Esophagus muscularis mucosa (tissue), 4 donors: Measurements from ENCODE around the gene WDR62. TPM values are rescaled to one million over a fixed set of nuclear protein-coding genes. Genes with fewer than 3 reads are reported as not detected.

Source experiments
- DNase-seq: peaks from one replicate; pipeline ENCODE4 v3.0.0-alpha.2; 2017; ENCODE audit errors: extremely low spot score
- H3K27ac ChIP-seq, 4 donors: fragments of 200-600 bp; sonication (generic); replicated peaks in 1 of 4; 1 replicate in 3 of 4; 2 replicates in 1 of 4; pipeline ENCODE4 v1.5.1; 2016 to 2019; ENCODE audit warnings: mild to moderate bottlenecking in 1 of 4
- H3K27me3 ChIP-seq, 4 donors: fragments of 200-600 bp; sonication (generic); one replicate each; pipeline versions ENCODE4 v1.5.1 to v1.6.0; 2016 to 2019
- H3K36me3 ChIP-seq, 4 donors: fragments of 200-600 bp; sonication (generic); one replicate each; pipeline ENCODE4 v1.5.1; 2016 to 2019
- H3K4me1 ChIP-seq, 4 donors: fragments of 200-600 bp; sonication (generic); one replicate each; pipeline ENCODE4 v1.5.1; 2016 to 2019
- H3K4me3 ChIP-seq, 4 donors: fragments of 200-600 bp; sonication (generic); 1 replicate in 2 of 4; 2 replicates in 2 of 4; pipeline ENCODE4 v1.5.1; 2016 to 2019; ENCODE audit warnings: mild to moderate bottlenecking in 4 of 4, moderate library complexity in 1 of 4
- H3K9me3 ChIP-seq, 4 donors: fragments of 200-600 bp; sonication (generic); 1 replicate in 3 of 4; 2 replicates in 1 of 4; pipeline ENCODE4 v1.5.1; 2016 to 2019
- CTCF ChIP-seq, 3 experiments: fragments of 200-600 bp in 2 of 3; fragments of 450-650 bp in 1 of 3; sonication (generic) in 2 of 3; IDR thresholded peaks; one replicate each; pipeline ENCODE4 v1.5.1; 2017 to 2019; ENCODE audit warnings: antibody characterized with exemption in 3 of 3, mild to moderate bottlenecking in 2 of 3, moderate library complexity in 1 of 3
- EP300 ChIP-seq: sonication (generic); formaldehyde crosslinking; IDR thresholded peaks from one replicate; pipeline ENCODE4 v1.6.1; 2017; ENCODE audit warnings: antibody characterized with exemption
- POLR2A ChIP-seq: fragments of 450-650 bp; IDR thresholded peaks from one replicate; pipeline ENCODE4 v1.6.1; 2017; ENCODE audit warnings: antibody characterized with exemption, moderate library complexity, mild to moderate bottlenecking, low read depth
- POLR2AphosphoS5 ChIP-seq, 2 donors: sonication (generic); formaldehyde crosslinking; IDR thresholded peaks; one replicate each; pipeline ENCODE4 v1.6.1; 2017; ENCODE audit warnings: antibody characterized with exemption in 2 of 2
- WGBS: methylation state at CpG from one replicate; pipeline ENCODE4 v1.1.5; 2018; 5-methylcytosine and 5-hydroxymethylcytosine counted together
- intact Hi-C: fragments of 100-400 bp; cut with DNase I; formaldehyde crosslinking; loops from one replicate; pipeline ENCODE4 v1.15.1; 2023
- total RNA-seq, 4 donors: library from RNA; depleted of rRNA; stranded (reverse); fragments of >200 nt; gene quantifications; one replicate each; pipeline versions ENCODE4 v1.1.0 to v1.2.1, GENCODE V29; 2016

WDR62 gene
- total RNA-seq, 4 donors from 2014 or later = 0.26 to 0.52 (median 0.50) TPM; not detected in 1

DNA sequence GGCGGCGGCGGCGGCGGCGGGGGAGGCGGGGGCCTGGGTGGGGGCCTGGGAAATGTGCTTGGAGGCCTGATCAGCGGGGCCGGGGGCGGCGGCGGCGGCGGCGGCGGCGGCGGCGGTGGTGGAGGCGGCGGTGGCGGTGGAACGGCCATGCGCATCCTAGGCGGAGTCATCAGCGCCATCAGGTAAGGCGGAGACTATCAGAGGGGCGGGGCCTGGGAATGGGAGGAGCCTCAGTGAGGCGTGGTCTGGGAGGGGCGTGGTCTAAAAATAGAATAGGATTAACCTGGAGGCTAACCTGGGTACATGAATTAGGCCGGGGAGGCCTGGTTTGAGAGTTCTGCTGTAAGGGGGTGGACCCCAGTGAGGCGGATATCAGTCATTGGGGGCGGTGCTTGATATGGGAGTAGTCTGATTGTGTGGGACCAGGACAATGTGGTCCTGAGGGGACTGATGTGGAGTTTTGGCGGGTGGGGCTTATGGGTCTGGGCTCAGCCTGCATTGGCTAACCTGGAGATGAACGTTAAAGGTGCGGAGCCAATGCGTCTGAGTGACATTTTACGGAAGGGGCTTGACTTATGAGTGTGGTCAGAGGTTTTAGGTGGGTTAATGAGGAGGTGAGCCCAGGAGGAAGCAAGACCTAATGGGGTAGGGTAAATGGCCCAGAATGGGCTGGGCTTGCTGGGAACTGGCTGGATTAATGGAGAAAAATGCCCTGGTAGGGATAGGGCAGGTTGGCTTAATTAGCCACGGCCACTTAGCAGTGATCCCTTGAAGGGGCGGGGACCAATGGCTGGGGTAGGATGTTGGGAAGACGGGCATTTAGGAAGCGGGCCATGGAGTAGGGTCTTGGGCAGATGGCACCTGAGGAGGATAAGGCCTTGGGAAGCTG is 86.6 kb downstream of the WDR62 start:
- Histone ChIP-seq H3K36me3 (peaks cover 22 to 46% (median 43%) of the 10 kb centered on the region in 4 donors), H3K4me3 (peak overlapping the region; percentile 74 to 97 (median 76)), H3K27me3 (no peaks in the 10 kb centered on the region), H3K27ac (peak overlapping the region; percentile 92 to 100 (median 96)), H3K9me3 (no peaks in the 10 kb centered on the region), H3K4me1 (peaks cover 21 to 47% (median 38%) of the 10 kb centered on the region in 4 donors)
- peak; percentile 89 to 90 for TF ChIP-seq POLR2AphosphoS5 (IDR thresholded peaks at IDR 0.05)
- no peak for TF ChIP-seq CTCF (IDR thresholded peaks at IDR 0.05)
- WGBS = 37% methylated on average over 21 of the region's 42 CpGs
- intact Hi-C loops = no loop called here
- peak; percentile 96 for DNase-seq

DNA sequence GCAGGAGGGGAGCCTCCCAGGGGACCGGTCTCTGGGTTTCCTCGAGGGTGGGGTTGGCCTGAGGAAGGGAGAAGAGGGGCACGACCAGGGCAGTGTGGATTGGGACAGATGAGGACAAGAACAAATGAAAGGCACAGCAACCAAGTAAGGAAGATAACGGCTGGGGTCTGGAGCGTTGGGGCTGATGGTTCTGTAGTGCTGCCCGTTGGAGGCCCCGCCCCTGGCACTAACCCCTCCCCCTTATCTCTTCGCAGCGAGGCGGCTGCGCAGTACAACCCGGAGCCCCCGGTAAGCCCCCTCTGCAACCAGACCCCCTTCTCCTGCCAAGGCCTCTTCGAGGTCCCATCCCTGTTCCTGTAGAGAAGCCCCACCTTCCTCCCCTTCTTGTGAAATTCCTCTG is 87.3 kb downstream of the WDR62 start:
- H3K4me3 ChIP-seq = no peak overlapping the region
- peaks cover 29 to 54% (median 50%) of the 10 kb centered on the region in 4 donors for H3K36me3 ChIP-seq
- WGBS = 91% methylated on average over 14 of the region's 14 CpGs

DNA sequence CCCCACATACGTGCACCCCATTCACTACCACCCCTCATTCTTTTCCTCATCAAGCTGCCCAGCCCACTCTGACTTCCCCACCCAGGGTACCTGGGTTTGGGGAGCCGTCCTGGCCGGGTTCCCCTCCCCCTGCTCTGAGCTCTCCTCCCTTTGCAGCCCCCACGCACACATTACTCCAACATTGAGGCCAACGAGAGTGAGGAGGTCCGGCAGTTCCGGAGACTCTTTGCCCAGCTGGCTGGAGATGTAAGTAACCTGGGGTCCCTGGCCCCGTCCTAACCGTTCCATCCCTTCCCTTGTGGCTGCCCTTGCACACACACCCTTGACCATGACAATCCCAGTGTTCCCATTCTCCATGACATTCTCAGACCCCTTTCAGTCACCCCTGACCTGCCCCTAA is 87.8 kb downstream of the WDR62 start:
- Histone ChIP-seq H3K4me3 (no peak overlapping the region), H3K9me3 (no peaks in the 10 kb centered on the region), H3K27ac (peak overlapping the region in 2 of 4 donors; percentile 92 to 96), H3K4me1 (peaks cover 14 to 34% (median 26%) of the 10 kb centered on the region in 4 donors), H3K27me3 (no peaks in the 10 kb centered on the region), H3K36me3 (peaks cover 33 to 58% (median 55%) of the 10 kb centered on the region in 4 donors)
- 74% methylated on average over 8 of the region's 9 CpGs for WGBS
- DNase-seq = no peak
- intact Hi-C loops = no loop called here
- TF ChIP-seq POLR2A (no peak), EP300 (no peak), POLR2AphosphoS5 (IDR thresholded peaks at IDR 0.05) (no peak), CTCF (IDR thresholded peaks at IDR 0.05) (no peak)

More for the DNA sequence above, 87.3 kb downstream of the WDR62 start:
- DNase-seq = no peak
- Histone ChIP-seq H3K27ac (peak overlapping the region; percentile 92 to 100 (median 96)), H3K9me3 (no peaks in the 10 kb centered on the region), H3K27me3 (no peaks in the 10 kb centered on the region), H3K4me1 (peaks cover 14 to 39% (median 31%) of the 10 kb centered on the region in 4 donors)
- intact Hi-C loops = no loop called here
- TF ChIP-seq CTCF (IDR thresholded peaks at IDR 0.05) (no peak), POLR2AphosphoS5 (IDR thresholded peaks at IDR 0.05) (no peak), EP300 (no peak), POLR2A (no peak)

GRCh38 chr19:36144624-36145023 is 89.9 kb downstream of the WDR62 start:
- WGBS = 96% methylated on average over 6 of the region's 6 CpGs
- no peak for DNase-seq
- H3K27me3 ChIP-seq = no peaks in the 10 kb centered on the region
- no peak for TF ChIP-seq POLR2A
- TF ChIP-seq CTCF (IDR thresholded peaks at IDR 0.05) = no peak
- TF ChIP-seq EP300 = no peak
- no peak for TF ChIP-seq POLR2AphosphoS5 (IDR thresholded peaks at IDR 0.05)
- H3K4me1 ChIP-seq = peaks cover 12 to 30% (median 17%) of the 10 kb centered on the region in 4 donors
- intact Hi-C loops = no loop called here
- H3K27ac ChIP-seq = no peak overlapping the region
- H3K4me3 ChIP-seq = no peak overlapping the region
- no peaks in the 10 kb centered on the region for H3K9me3 ChIP-seq
- H3K36me3 ChIP-seq = peaks cover 49 to 80% (median 76%) of the 10 kb centered on the region in 4 donors
